ENCODE data around the gene PTH2. TPM values are rescaled to one million over a fixed set of nuclear protein-coding genes. Genes with fewer than 3 reads are reported as not detected.
A peak's percentile ranks its signal among the peaks of the same experiment; 100 is the strongest.
"Not testable (repeated sequence)": the region's sequence is repeated elsewhere in the genome, so short reads cannot be mapped to it uniquely, and the experiment has no call there.

Gene PTH2
- total RNA-seq, 1 experiment from 2014 or later, result 1.0 TPM

GRCh38 chr19:49447485-49448431 lies 24.5 kb upstream of the PTH2 start:
- H3K36me3 Mint-ChIP-seq, result peaks cover 32% of the 10 kb centered on the region
- H3K4me3 Mint-ChIP-seq, result no peak overlapping the region
- CTCF ChIA-PET, result interaction anchor here (0.6 to 1.8 kb wide), 6 partner anchors 28 to 120 kb away, joined by 3 to 7 read pairs (median 4); partner anchors contain the start of gene TEAD2
- ATAC-seq, result peak; percentile 35
- DNase-seq (ENCODE audit: low spot score), result peak; percentile 91
- peaks cover 37% of the 10 kb centered on the region for H3K4me1 Mint-ChIP-seq
- H3K9me3 Mint-ChIP-seq, result no peaks in the 10 kb centered on the region
- POLR2A ChIA-PET, result interaction anchor here (0.9 kb wide), 1 partner anchor 130 kb away, joined by 3 read pairs; no protein-coding TSS in a partner anchor
- no peaks in the 10 kb centered on the region for H3K27me3 Mint-ChIP-seq (ENCODE audit: low read depth)
- peak overlapping the region; percentile 84 for H3K27ac Mint-ChIP-seq
- TF ChIP-seq AR (CRISPR knock-in tag; IDR thresholded peaks at IDR 0.05) (no peak), PRDM15 (CRISPR knock-in tag; IDR thresholded peaks at IDR 0.05) (peak; percentile 84)

GRCh38 chr19:49445997-49446396 lies 22.8 kb upstream of the PTH2 start:
- H3K4me1 Mint-ChIP-seq, result peaks cover 40% of the 10 kb centered on the region
- H3K27me3 Mint-ChIP-seq (ENCODE audit: low read depth), result peaks cover 14% of the 10 kb centered on the region
- POLR2A ChIA-PET, result no interaction called here
- H3K4me3 Mint-ChIP-seq, result no peak overlapping the region
- H3K9me3 Mint-ChIP-seq, result no peaks in the 10 kb centered on the region
- peaks cover 30% of the 10 kb centered on the region for H3K36me3 Mint-ChIP-seq
- CTCF ChIA-PET, result interaction anchor here (0.6 to 2.7 kb wide), 6 partner anchors 9 to 699 kb away, joined by 5 to 20 read pairs (median 6); partner anchors contain the start of genes DKKL1 and IZUMO1
- DNase-seq (ENCODE audit: low spot score), result no peak
- peak overlapping the region; percentile 90 for H3K27ac Mint-ChIP-seq
- TF ChIP-seq NFYB (CRISPR knock-in tag; conservative IDR thresholded peaks at IDR 0.05; ENCODE audit: low read depth) (no peak), MXD4 (CRISPR knock-in tag; IDR thresholded peaks at IDR 0.05; ENCODE audit: borderline replicate concordance) (no peak), RORB (CRISPR knock-in tag; IDR thresholded peaks at IDR 0.05) (no peak), JUN (CRISPR knock-in tag; IDR thresholded peaks at IDR 0.05) (no peak), ZNF263 (CRISPR knock-in tag; IDR thresholded peaks at IDR 0.05; ENCODE audit: low read depth) (peak; percentile 82; the same call in 1 of the 2 replicates)
- TF ChIP-seq, protein P1, sequence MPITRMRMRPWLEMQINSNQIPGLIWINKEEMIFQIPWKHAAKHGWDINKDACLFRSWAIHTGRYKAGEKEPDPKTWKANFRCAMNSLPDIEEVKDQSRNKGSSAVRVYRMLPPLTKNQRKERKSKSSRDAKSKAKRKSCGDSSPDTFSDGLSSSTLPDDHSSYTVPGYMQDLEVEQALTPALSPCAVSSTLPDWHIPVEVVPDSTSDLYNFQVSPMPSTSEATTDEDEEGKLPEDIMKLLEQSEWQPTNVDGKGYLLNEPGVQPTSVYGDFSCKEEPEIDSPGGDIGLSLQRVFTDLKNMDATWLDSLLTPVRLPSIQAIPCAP (CRISPR knock-in tag; IDR thresholded peaks at IDR 0.05), result no peak
- no peak for ATAC-seq

GRCh38 chr19:49444100-49444700 lies 21.0 kb upstream of the PTH2 start:
- peaks cover 15% of the 10 kb centered on the region for H3K36me3 Mint-ChIP-seq
- H3K9me3 Mint-ChIP-seq; ATAC-seq; DNase-seq (ENCODE audit: low spot score): not testable (repeated sequence)
- H3K27me3 Mint-ChIP-seq (ENCODE audit: low read depth), result peaks cover 32% of the 10 kb centered on the region
- peaks cover 37% of the 10 kb centered on the region for H3K4me1 Mint-ChIP-seq
- TF ChIP-seq ZNF512 (CRISPR knock-in tag; IDR thresholded peaks at IDR 0.05; ENCODE audit: borderline replicate concordance), result 0 out of 2 replicates have a peak, but pooled peaks have one; percentile 23
- ChIA-PET POLR2A (interaction anchor here (0.7 kb wide), 1 partner anchor 53 kb away, joined by 5 read pairs; no protein-coding TSS in a partner anchor), CTCF (interaction anchor here (0.6 to 2.7 kb wide), 12 partner anchors 9 to 1921 kb away, joined by 3 to 20 read pairs (median 5); partner anchors contain the start of genes ALDH16A1 and DKKL1)
- peak overlapping the region; percentile 63 for H3K4me3 Mint-ChIP-seq
- H3K27ac Mint-ChIP-seq, result peak overlapping the region; percentile 87
